ENCODE data around the gene CSN1S1.

DNA sequence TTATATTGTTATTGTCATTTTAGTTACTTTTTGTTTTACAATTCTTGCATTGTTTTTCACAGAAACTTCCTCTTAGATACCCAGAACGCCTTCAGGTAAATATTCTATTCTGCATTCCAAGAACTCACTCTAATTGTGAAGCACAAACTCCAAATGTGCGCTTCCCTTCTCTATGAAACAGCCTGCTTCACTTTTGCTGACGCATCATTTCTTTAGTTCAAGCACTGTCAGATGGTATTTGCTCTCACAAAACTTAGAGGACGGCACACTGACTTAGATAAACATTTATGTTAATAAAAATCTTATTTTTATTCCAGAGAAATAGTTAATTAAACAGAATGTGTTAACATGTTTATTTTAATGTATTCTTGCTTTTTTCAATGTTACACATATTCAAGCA lies 3.3 kb downstream of the CSN1S1 start:
- no peak for TF ChIP-seq POLR2A (IDR thresholded peaks at IDR 0.05; ENCODE audit: low read depth, low read length)
- no peak for TF ChIP-seq POLR2AphosphoS5 (IDR thresholded peaks at IDR 0.05; ENCODE audit: low read depth, low read length)
- TF ChIP-seq TAF1 (IDR thresholded peaks at IDR 0.05; ENCODE audit: low read depth, low read length) = no peak
- no peak for TF ChIP-seq PAX5 (IDR thresholded peaks at IDR 0.05; ENCODE audit: insufficient read depth, low read length, severe bottlenecking)
- TF ChIP-seq POU2F2 (IDR thresholded peaks at IDR 0.05; ENCODE audit: low read depth, low read length) = no peak

Data from GM12891 (cell line).